Ascending aorta (tissue), 2 donors: ENCODE measurements around the gene GALNT12. TPM values are rescaled to one million over a fixed set of nuclear protein-coding genes. Genes with fewer than 3 reads are reported as not detected.

Experiments used
- DNase-seq, 2 donors: peaks; one replicate each; pipeline ENCODE4 v3.0.0-alpha.2; 2019; ENCODE audit warnings: low spot score in 2 of 2
- H3K27ac ChIP-seq, 2 donors: fragments of 200-600 bp; sonication (generic); one replicate each; pipeline ENCODE4 v1.5.1; 2016 to 2017; ENCODE audit warnings: mild to moderate bottlenecking in 1 of 2
- H3K27me3 ChIP-seq: fragments of 200-600 bp; sonication (generic); one replicate; pipeline ENCODE4 v1.5.1; 2017
- H3K36me3 ChIP-seq, 2 donors: fragments of 200-600 bp; sonication (generic); one replicate each; pipeline ENCODE4 v1.5.1; 2016
- H3K4me1 ChIP-seq, 2 donors: fragments of 200-600 bp; sonication (generic); one replicate each; pipeline ENCODE4 v1.5.1; 2016 to 2017; ENCODE audit warnings: mild to moderate bottlenecking in 1 of 2
- H3K4me3 ChIP-seq, 2 donors: fragments of 200-600 bp; sonication (generic); one replicate each; pipeline ENCODE4 v1.5.1; 2016 to 2017; ENCODE audit warnings: mild to moderate bottlenecking in 1 of 2
- H3K9me3 ChIP-seq, 2 donors: fragments of 200-600 bp; sonication (generic); one replicate each; pipeline ENCODE4 v1.5.1; 2016
- CTCF ChIP-seq, 3 experiments: fragments of 200-600 bp in 2 of 3; fragments of 450-650 bp in 1 of 3; sonication (generic) in 2 of 3; IDR thresholded peaks; one replicate each; pipeline ENCODE4 v1.5.1; 2016 to 2019; ENCODE audit warnings: antibody characterized with exemption in 3 of 3, mild to moderate bottlenecking in 1 of 3, moderate library complexity in 1 of 3
- intact Hi-C: fragments of 100-400 bp; cut with DNase I; formaldehyde crosslinking; loops from one replicate; pipeline ENCODE4 v1.15.1; 2023
- total RNA-seq: library from RNA; depleted of rRNA; stranded (reverse); fragments of >200 nt; gene quantifications from one replicate; pipeline ENCODE4 v1.1.0, GENCODE V29; 2016

The GALNT12 gene
- total RNA-seq, 1 donor from 2014 or later = 0.53 TPM

- Histone ChIP-seq H3K36me3 (no peaks in the 10 kb centered on the region), H3K27me3 (no peaks in the 10 kb centered on the region), H3K4me1 (no peaks in the 10 kb centered on the region), H3K4me3 (no peak overlapping the region), H3K27ac (no peak overlapping the region), H3K9me3 (no peaks in the 10 kb centered on the region)
- TF ChIP-seq CTCF (IDR thresholded peaks at IDR 0.05) = no peak
- intact Hi-C loops = no loop called here
- DNase-seq = no peak
Measured at GRCh38 chr9:98822661-98823060, 15.2 kb downstream of the GALNT12 start.

GRCh38 chr9:98823666-98824334 lies 16.3 kb downstream of the GALNT12 start:
- Histone ChIP-seq H3K4me1 (no peaks in the 10 kb centered on the region), H3K27ac (no peak overlapping the region), H3K4me3 (no peak overlapping the region), H3K9me3 (no peaks in the 10 kb centered on the region), H3K36me3 (no peaks in the 10 kb centered on the region), H3K27me3 (no peaks in the 10 kb centered on the region)
- no peak for DNase-seq
- intact Hi-C loops = no loop called here
- no peak for TF ChIP-seq CTCF (IDR thresholded peaks at IDR 0.05)

- Histone ChIP-seq H3K27ac (no peak overlapping the region), H3K36me3 (no peaks in the 10 kb centered on the region), H3K4me3 (no peak overlapping the region), H3K4me1 (no peaks in the 10 kb centered on the region), H3K27me3 (no peaks in the 10 kb centered on the region), H3K9me3 (no peaks in the 10 kb centered on the region)
- TF ChIP-seq CTCF (IDR thresholded peaks at IDR 0.05) = no peak
- no peak for DNase-seq
- intact Hi-C loops = no loop called here
Measured at GRCh38 chr9:98825414-98825813, 17.9 kb downstream of the GALNT12 start.

GRCh38 chr9:98826716-98827115 lies 19.2 kb downstream of the GALNT12 start:
- no peak for TF ChIP-seq CTCF (IDR thresholded peaks at IDR 0.05)
- Histone ChIP-seq H3K36me3 (no peaks in the 10 kb centered on the region), H3K9me3 (no peaks in the 10 kb centered on the region), H3K4me3 (no peak overlapping the region), H3K27me3 (no peaks in the 10 kb centered on the region), H3K4me1 (no peaks in the 10 kb centered on the region), H3K27ac (no peak overlapping the region)
- intact Hi-C loops = no loop called here
- DNase-seq = no peak

GRCh38 chr9:98829766-98830165 lies 22.3 kb downstream of the GALNT12 start:
- intact Hi-C loops = no loop called here

More at GRCh38 chr9:98829766-98830165, 22.3 kb downstream of the GALNT12 start:
- no peak overlapping the region for H3K4me3 ChIP-seq
- TF ChIP-seq CTCF (IDR thresholded peaks at IDR 0.05) = no peak
- no peaks in the 10 kb centered on the region for H3K4me1 ChIP-seq
- H3K9me3 ChIP-seq = no peaks in the 10 kb centered on the region
- DNase-seq = no peak
- H3K36me3 ChIP-seq = no peaks in the 10 kb centered on the region
- no peak overlapping the region for H3K27ac ChIP-seq
- no peaks in the 10 kb centered on the region for H3K27me3 ChIP-seq
